Lower leg skin (tissue), 3 donors: Measurements from ENCODE around the gene TTC38.

Source experiments
- POLR2A ChIP-seq, 2 donors: fragments of 450-650 bp; IDR thresholded peaks; one replicate each; pipeline ENCODE4 v1.6.1; 2016 to 2017; ENCODE audit warnings: antibody characterized with exemption in 2 of 2, mild to moderate bottlenecking in 1 of 2, moderate library complexity in 1 of 2
- TF ChIP-seq, protein P1 (sequence below), 3 donors: fragments of 450-650 bp; IDR thresholded peaks; one replicate each; pipeline ENCODE4 v1.5.1; 2016; ENCODE audit warnings: antibody characterized with exemption in 3 of 3, mild to moderate bottlenecking in 3 of 3, moderate library complexity in 2 of 3

DNA sequence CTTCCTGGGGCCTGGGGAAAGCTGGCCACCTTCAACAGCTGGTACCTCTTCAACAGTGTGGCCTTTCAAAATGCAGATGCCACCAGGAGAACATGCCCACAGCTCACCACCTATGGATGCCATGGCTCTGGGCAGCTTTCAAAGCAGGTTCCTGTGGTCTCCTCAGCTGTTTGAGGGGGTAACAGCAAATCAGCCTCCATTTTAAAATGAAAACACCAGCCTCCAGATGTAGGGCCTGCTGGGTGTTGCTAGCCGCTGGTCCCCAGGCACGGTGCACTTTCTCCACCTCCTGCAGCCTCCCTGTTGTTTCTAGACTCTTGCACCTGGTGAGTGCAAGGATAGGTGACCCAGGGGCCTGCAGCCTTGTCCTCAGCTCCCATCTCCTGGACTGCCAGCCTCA lies 27.7 kb upstream of the TTC38 start:
- TF ChIP-seq, protein P1, sequence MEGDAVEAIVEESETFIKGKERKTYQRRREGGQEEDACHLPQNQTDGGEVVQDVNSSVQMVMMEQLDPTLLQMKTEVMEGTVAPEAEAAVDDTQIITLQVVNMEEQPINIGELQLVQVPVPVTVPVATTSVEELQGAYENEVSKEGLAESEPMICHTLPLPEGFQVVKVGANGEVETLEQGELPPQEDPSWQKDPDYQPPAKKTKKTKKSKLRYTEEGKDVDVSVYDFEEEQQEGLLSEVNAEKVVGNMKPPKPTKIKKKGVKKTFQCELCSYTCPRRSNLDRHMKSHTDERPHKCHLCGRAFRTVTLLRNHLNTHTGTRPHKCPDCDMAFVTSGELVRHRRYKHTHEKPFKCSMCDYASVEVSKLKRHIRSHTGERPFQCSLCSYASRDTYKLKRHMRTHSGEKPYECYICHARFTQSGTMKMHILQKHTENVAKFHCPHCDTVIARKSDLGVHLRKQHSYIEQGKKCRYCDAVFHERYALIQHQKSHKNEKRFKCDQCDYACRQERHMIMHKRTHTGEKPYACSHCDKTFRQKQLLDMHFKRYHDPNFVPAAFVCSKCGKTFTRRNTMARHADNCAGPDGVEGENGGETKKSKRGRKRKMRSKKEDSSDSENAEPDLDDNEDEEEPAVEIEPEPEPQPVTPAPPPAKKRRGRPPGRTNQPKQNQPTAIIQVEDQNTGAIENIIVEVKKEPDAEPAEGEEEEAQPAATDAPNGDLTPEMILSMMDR (IDR thresholded peaks at IDR 0.05): no peak
- no peak for TF ChIP-seq POLR2A (IDR thresholded peaks at IDR 0.05)
